ENCODE data around the gene NELFB. TPM values are rescaled to one million over a fixed set of nuclear protein-coding genes. Genes with fewer than 3 reads are reported as not detected.

NELFB gene
- total and polyA plus RNA-seq, 9 of the 15 experiments (the other 6 are each of a cell fraction or from before 2014, with no cell fraction given): 0.24 to 84.0 (median 29.7) TPM

- in situ Hi-C loops (cut with MboI): no loop called here
- peaks cover 20 to 96% of the 10 kb centered on the region in 2 experiments for H3K4me1 ChIP-seq (replicated peaks in 1 of 2; ENCODE audit: control insufficient read depth in 2 of 2, insufficient read depth in 2 of 2, low read length in 2 of 2)
- CTCF ChIA-PET (ENCODE audit: low intra/inter-chr PET ratio): no interaction called here
- no peak for TF ChIP-seq ELK1 (CRISPR knock-in tag; IDR thresholded peaks at IDR 0.05)
- no peak for TF ChIP-seq CBFA2T2 (conservative IDR thresholded peaks at IDR 0.05)
- TF ChIP-seq ZBTB7A (IDR thresholded peaks at IDR 0.05; ENCODE audit: borderline replicate concordance, control insufficient read depth, low read depth, low read length): peak; percentile 24; the same call in 1 of the 2 replicates
- peak; percentile 82 for TF ChIP-seq TFAP4 (CRISPR knock-in tag; IDR thresholded peaks at IDR 0.05; ENCODE audit: borderline replicate concordance)
- TF ChIP-seq ERF (CRISPR knock-in tag; IDR thresholded peaks at IDR 0.05): no peak
- TF ChIP-seq MAZ (CRISPR knock-in tag; conservative IDR thresholded peaks at IDR 0.05 in 1 of 2, IDR thresholded peaks at IDR 0.05 in 1 of 2): 0 out of 4 replicates have a peak, but pooled peaks of 1 of the 2 experiments have one; percentile 32
- TF ChIP-seq FOXP4 (CRISPR knock-in tag; IDR thresholded peaks at IDR 0.05; ENCODE audit: borderline replicate concordance): no peak
- no peak for TF ChIP-seq OTX1 (CRISPR knock-in tag; IDR thresholded peaks at IDR 0.05)
- no peak for TF ChIP-seq ZHX1 (conservative IDR thresholded peaks at IDR 0.05; ENCODE audit: low read length)
- no peak for TF ChIP-seq CBX1 (IDR thresholded peaks at IDR 0.05; ENCODE audit: low read depth)
- peak; percentile 34; the same call in 1 of the 2 replicates for TF ChIP-seq C11orf30 (IDR thresholded peaks at IDR 0.05; ENCODE audit: low read depth)
- no peak for TF ChIP-seq HMG20B (CRISPR knock-in tag; IDR thresholded peaks at IDR 0.05)
Measured at GRCh38 chr9:137308057-137308619, 53.0 kb downstream of the NELFB start.

More at GRCh38 chr9:137308057-137308619, 53.0 kb downstream of the NELFB start:
- WGBS (ENCODE audit: insufficient coverage, low coverage, missing lambda C conversion rate): 17% methylated on average over 14 of the region's 20 CpGs
- DNase-seq (ENCODE audit: extremely low read depth in 1 of 4, low spot score in 3 of 4): peak; percentile 61 to 74 (median 72)
- no peak overlapping the region for H3K27ac ChIP-seq (ENCODE audit: extremely low read depth, low read depth, low read length)
- H3K9ac ChIP-seq (ENCODE audit: insufficient read depth in 1 of 2, low read depth in 2 of 2, low read length in 2 of 2): peak overlapping the region in 1 of 2 experiments; percentile 4; a peak in 1 of 4 replicates
- no peak overlapping the region for H2AFZ ChIP-seq (ENCODE audit: low read depth, low read length)
- H3K4me3 ChIP-seq: no peak overlapping the region
- H3K9me1 ChIP-seq (ENCODE audit: control insufficient read depth, insufficient read depth, low read length): peaks cover 7% of the 10 kb centered on the region
- peak; percentile 52 for ATAC-seq
- H3K4me2 ChIP-seq (ENCODE audit: insufficient read depth, low read length): peak overlapping the region; percentile 3; the same call in 1 of the 2 replicates
- FAIRE-seq: no peak
- peaks cover 8% of the 10 kb centered on the region; the same call in 1 of the 2 replicates for H4K20me1 ChIP-seq (replicated peaks; ENCODE audit: control insufficient read depth, insufficient read depth, low read length)
- H3K36me3 ChIP-seq (ENCODE audit: control insufficient read depth, insufficient read depth, low read length): no peaks in the 10 kb centered on the region
- no TSS peak for BruUV-seq (replicated peaks)
- no peaks in the 10 kb centered on the region for H3K79me2 ChIP-seq (ENCODE audit: control insufficient read depth, insufficient read depth, low read length)
- intact Hi-C loops (cut with micrococcal nuclease): loop anchor here (10.0 kb wide), 1 partner anchor 117 kb away; the partner anchor contains the start of genes EXD3 and NOXA1
- no peaks in the 10 kb centered on the region for H3K27me3 ChIP-seq (ENCODE audit: control insufficient read depth in 2 of 2, insufficient read depth in 2 of 2, low read length in 2 of 2)
- POLR2A ChIA-PET: interaction anchor here (0.6 to 0.7 kb wide), 4 partner anchors 9 to 125 kb away, joined by 3 to 5 read pairs (median 4); no protein-coding TSS in a partner anchor
- no peaks in the 10 kb centered on the region for H3K9me3 ChIP-seq (replicated peaks; ENCODE audit: control insufficient read depth, insufficient read depth, low read depth, low read length)
